ENCODE data around the gene CNDP1.

DNA sequence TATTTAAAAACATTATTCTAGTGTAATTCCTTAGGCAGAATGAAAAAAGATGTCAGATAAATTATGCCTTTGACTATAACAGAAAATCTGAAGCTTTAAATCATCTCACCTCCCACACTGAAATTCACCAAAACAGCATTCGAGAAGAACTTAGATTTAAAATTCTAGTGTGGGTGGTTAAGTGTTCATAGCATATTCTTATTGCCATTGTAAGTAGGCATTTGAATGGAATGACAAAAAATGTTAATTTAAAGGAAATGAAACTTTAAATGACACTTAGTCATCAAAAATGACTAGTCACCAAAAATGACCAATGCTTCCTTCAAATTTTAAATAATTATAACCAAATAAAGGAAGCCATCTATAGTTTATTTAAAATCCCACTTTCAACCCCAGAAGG is 56.4 kb downstream of the CNDP1 start:
- TF ChIP-seq EZH2 (IDR thresholded peaks at IDR 0.05) (no peak), POLR2AphosphoS5 (IDR thresholded peaks at IDR 0.05; ENCODE audit: borderline replicate concordance, low read depth, low read length) (no peak), FOXP2 (optimal IDR thresholded peaks at IDR 0.05; ENCODE audit: control extremely low read depth, extremely low read length, insufficient read depth) (no peak)

All from SK-N-MC (cell line).